ENCODE measurements around the gene RUVBL1. TPM values are rescaled to one million over a fixed set of nuclear protein-coding genes. Genes with fewer than 3 reads are reported as not detected.
A peak's percentile ranks its signal among the peaks of the same experiment; 100 is the strongest.

Gene RUVBL1
- total RNA-seq, 1 experiment from 2014 or later = 135 TPM

- H3K4me3 ChIP-seq = no peak overlapping the region
- no peaks in the 10 kb centered on the region for H3K27me3 ChIP-seq
- no peak for DNase-seq
- H3K27ac ChIP-seq = no peak overlapping the region
- no peaks in the 10 kb centered on the region for H3K9me3 ChIP-seq (replicated peaks)
- peaks cover 21% of the 10 kb centered on the region for H3K36me3 ChIP-seq
- peaks cover 10% of the 10 kb centered on the region for H3K4me1 ChIP-seq
These were observed 42.4 kb downstream of the RUVBL1 start for GRCh38 chr3:128081226-128081625.

- Histone ChIP-seq H3K27me3 (no peaks in the 10 kb centered on the region), H3K27ac (no peak overlapping the region), H3K4me1 (peaks cover 10% of the 10 kb centered on the region), H3K36me3 (peaks cover 25% of the 10 kb centered on the region), H3K4me3 (no peak overlapping the region), H3K9me3 (replicated peaks) (no peaks in the 10 kb centered on the region)
- peak; percentile 29 to 41 for DNase-seq
These were observed 43.1 kb downstream of the RUVBL1 start for GRCh38 chr3:128080323-128081080.

- Histone ChIP-seq H3K4me1 (peaks cover 10% of the 10 kb centered on the region), H3K27me3 (no peaks in the 10 kb centered on the region), H3K4me3 (no peak overlapping the region), H3K9me3 (replicated peaks) (no peaks in the 10 kb centered on the region), H3K27ac (no peak overlapping the region), H3K36me3 (peaks cover 29% of the 10 kb centered on the region)
- no peak for DNase-seq
These were observed 43.8 kb downstream of the RUVBL1 start for GRCh38 chr3:128079823-128080222.

- Histone ChIP-seq H3K9me3 (replicated peaks) (no peaks in the 10 kb centered on the region), H3K36me3 (peaks cover 26% of the 10 kb centered on the region), H3K27me3 (no peaks in the 10 kb centered on the region), H3K4me1 (peaks cover 10% of the 10 kb centered on the region), H3K27ac (no peak overlapping the region), H3K4me3 (no peak overlapping the region)
- no peak for DNase-seq
These were observed 44.7 kb downstream of the RUVBL1 start for GRCh38 chr3:128078875-128079274.

GRCh38 chr3:128078322-128078721 is 45.3 kb downstream of the RUVBL1 start:
- peaks cover 10% of the 10 kb centered on the region for H3K4me1 ChIP-seq
- no peak for DNase-seq
- peaks cover 26% of the 10 kb centered on the region for H3K36me3 ChIP-seq
- no peaks in the 10 kb centered on the region for H3K9me3 ChIP-seq (replicated peaks)
- no peak overlapping the region for H3K27ac ChIP-seq
- H3K4me3 ChIP-seq = no peak overlapping the region
- no peaks in the 10 kb centered on the region for H3K27me3 ChIP-seq

GRCh38 chr3:128077665-128078064 is 45.9 kb downstream of the RUVBL1 start:
- no peaks in the 10 kb centered on the region for H3K27me3 ChIP-seq
- no peak overlapping the region for H3K27ac ChIP-seq
- H3K9me3 ChIP-seq (replicated peaks) = no peaks in the 10 kb centered on the region
- DNase-seq = no peak
- peaks cover 29% of the 10 kb centered on the region for H3K36me3 ChIP-seq
- H3K4me3 ChIP-seq = no peak overlapping the region
- peaks cover 10% of the 10 kb centered on the region for H3K4me1 ChIP-seq

- Histone ChIP-seq H3K36me3 (peaks cover 30% of the 10 kb centered on the region), H3K4me1 (peaks cover 10% of the 10 kb centered on the region), H3K27ac (no peak overlapping the region), H3K4me3 (no peak overlapping the region), H3K9me3 (replicated peaks) (no peaks in the 10 kb centered on the region), H3K27me3 (no peaks in the 10 kb centered on the region)
- DNase-seq = no peak
These were observed 46.4 kb downstream of the RUVBL1 start for GRCh38 chr3:128077202-128077624.

- Histone ChIP-seq H3K27me3 (no peaks in the 10 kb centered on the region), H3K9me3 (replicated peaks) (no peaks in the 10 kb centered on the region), H3K36me3 (peaks cover 32% of the 10 kb centered on the region), H3K27ac (no peak overlapping the region), H3K4me3 (no peak overlapping the region), H3K4me1 (peaks cover 10% of the 10 kb centered on the region)
- no peak for DNase-seq
These were observed 47.0 kb downstream of the RUVBL1 start for GRCh38 chr3:128076483-128077201.

GRCh38 chr3:128075522-128076482 is 47.8 kb downstream of the RUVBL1 start:
- no peaks in the 10 kb centered on the region for H3K9me3 ChIP-seq (replicated peaks)
- no peak overlapping the region for H3K4me3 ChIP-seq
- no peak overlapping the region for H3K27ac ChIP-seq
- no peaks in the 10 kb centered on the region for H3K27me3 ChIP-seq
- no peak for DNase-seq
- peaks cover 31% of the 10 kb centered on the region for H3K36me3 ChIP-seq
- H3K4me1 ChIP-seq = peaks cover 10% of the 10 kb centered on the region

- Histone ChIP-seq H3K36me3 (peaks cover 37% of the 10 kb centered on the region), H3K4me3 (no peak overlapping the region), H3K9me3 (replicated peaks) (no peaks in the 10 kb centered on the region), H3K4me1 (0 out of 2 replicates have a peak, but pooled peaks cover 2% of the 10 kb centered on the region), H3K27ac (no peak overlapping the region), H3K27me3 (no peaks in the 10 kb centered on the region)
- no peak for DNase-seq
These were observed 48.6 kb downstream of the RUVBL1 start for GRCh38 chr3:128074851-128075521.

GRCh38 chr3:128073807-128074206 is 49.8 kb downstream of the RUVBL1 start:
- Histone ChIP-seq H3K9me3 (replicated peaks) (no peaks in the 10 kb centered on the region), H3K36me3 (peaks cover 46% of the 10 kb centered on the region), H3K4me1 (no peaks in the 10 kb centered on the region), H3K27ac (no peak overlapping the region), H3K27me3 (no peaks in the 10 kb centered on the region), H3K4me3 (no peak overlapping the region)
- no peak for DNase-seq

- H3K27me3 ChIP-seq = no peaks in the 10 kb centered on the region
- no peak overlapping the region for H3K27ac ChIP-seq
- DNase-seq = no peak
- peaks cover 52% of the 10 kb centered on the region for H3K36me3 ChIP-seq
- no peaks in the 10 kb centered on the region for H3K9me3 ChIP-seq (replicated peaks)
- H3K4me3 ChIP-seq = no peak overlapping the region
- no peaks in the 10 kb centered on the region for H3K4me1 ChIP-seq
These were observed 50.4 kb downstream of the RUVBL1 start for GRCh38 chr3:128073185-128073725.

- DNase-seq = no peak
- peaks cover 57% of the 10 kb centered on the region for H3K36me3 ChIP-seq
- H3K4me1 ChIP-seq = no peaks in the 10 kb centered on the region
- H3K9me3 ChIP-seq (replicated peaks) = no peaks in the 10 kb centered on the region
- no peak overlapping the region for H3K4me3 ChIP-seq
- no peak overlapping the region for H3K27ac ChIP-seq
- no peaks in the 10 kb centered on the region for H3K27me3 ChIP-seq
These were observed 51.0 kb downstream of the RUVBL1 start for GRCh38 chr3:128072454-128073184.
